Ureter (tissue), 1 donor: ENCODE data around the gene SGPL1. TPM values are rescaled to one million over a fixed set of nuclear protein-coding genes. Genes with fewer than 3 reads are reported as not detected.
"Not testable (repeated sequence)": the region's sequence is repeated elsewhere in the genome, so short reads cannot be mapped to it uniquely, and the experiment has no call there.

ENCODE experiments used
- DNase-seq: peaks from one replicate; pipeline ENCODE4 v3.0.0-alpha.2; 2020; ENCODE audit warnings: low spot score
- total RNA-seq: library from RNA; stranded (reverse); gene quantifications from one replicate; pipeline ENCODE4 v1.2.4, GENCODE V29; 2023
- donor health status: DM: yes; HTN: yes; CAD: no.

SGPL1 gene, protein sequence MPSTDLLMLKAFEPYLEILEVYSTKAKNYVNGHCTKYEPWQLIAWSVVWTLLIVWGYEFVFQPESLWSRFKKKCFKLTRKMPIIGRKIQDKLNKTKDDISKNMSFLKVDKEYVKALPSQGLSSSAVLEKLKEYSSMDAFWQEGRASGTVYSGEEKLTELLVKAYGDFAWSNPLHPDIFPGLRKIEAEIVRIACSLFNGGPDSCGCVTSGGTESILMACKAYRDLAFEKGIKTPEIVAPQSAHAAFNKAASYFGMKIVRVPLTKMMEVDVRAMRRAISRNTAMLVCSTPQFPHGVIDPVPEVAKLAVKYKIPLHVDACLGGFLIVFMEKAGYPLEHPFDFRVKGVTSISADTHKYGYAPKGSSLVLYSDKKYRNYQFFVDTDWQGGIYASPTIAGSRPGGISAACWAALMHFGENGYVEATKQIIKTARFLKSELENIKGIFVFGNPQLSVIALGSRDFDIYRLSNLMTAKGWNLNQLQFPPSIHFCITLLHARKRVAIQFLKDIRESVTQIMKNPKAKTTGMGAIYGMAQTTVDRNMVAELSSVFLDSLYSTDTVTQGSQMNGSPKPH
- 180 TPM for total RNA-seq

DNA sequence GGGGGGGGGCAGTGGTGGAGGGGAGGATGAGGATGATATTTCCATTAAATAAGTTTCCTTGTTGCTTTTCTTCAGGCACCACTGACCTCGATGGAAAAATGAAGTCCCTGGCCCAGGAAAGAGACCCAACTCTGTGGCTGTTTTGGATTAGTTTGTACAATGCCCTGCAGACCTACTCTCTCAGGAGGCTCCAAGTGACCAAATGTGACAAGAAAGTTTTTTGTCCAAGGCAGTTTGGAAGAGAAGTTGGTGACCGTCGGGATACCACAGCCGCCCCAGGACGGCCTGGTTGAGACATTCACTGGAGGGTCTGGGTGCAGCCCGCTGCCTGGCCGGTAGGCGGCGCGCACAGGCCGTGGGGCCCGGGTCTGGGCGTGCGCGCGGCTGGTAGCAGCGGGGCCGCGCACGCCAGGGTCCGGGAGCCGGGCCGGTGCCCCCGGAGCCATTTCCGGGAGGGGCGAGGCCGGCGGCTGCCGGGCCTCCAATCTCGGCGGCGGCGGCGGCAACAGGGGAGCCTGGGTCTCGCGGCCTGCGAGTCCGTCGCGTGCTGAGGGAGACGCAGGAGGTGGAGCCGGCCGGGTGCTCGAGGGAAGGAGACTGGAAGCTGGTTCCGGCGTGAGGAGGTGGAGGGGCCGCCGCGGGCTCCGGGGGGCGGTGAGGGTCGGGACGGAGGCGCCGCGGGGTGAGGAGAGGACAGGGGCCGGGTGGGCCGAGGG, at the start of gene SGPL1:
Gene SGPL1, plus strand, starts transcription at position 445 of the 716 bp plus-strand sequence. CDS start 906 bp downstream, outside the sequence.
- peak; percentile 88 for DNase-seq

DNA sequence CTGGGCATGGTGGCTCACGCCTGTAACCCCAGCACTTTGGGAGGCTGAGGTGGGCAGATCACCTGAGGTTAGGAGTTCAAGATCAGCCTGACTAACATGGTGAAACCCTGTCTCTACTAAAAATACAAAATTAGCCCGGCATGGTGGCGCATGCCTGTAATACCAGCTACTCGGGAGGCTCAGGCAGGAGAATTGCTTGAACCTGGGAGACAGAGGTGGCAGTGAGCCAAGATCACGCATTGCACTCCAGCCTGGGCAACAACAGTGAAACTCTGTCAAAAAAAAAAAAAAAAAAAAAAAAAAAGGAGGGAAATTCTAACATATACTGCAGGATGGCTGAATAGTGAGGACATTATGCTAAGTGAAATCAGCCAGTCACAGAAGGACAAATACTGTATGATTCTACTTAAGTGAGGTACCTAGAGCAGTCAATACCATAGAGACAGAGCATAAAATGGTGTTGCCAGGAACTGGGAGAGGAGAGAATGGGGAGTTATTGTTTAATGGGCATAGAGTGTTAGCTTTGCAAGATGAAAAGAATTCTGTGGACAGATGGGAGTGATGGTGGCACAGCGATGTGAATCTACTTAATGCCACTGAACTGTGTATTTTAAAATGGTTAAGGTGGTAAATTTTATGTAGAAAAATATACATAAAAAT, 47.6 kb upstream of the SGPL1 start:
- not testable (repeated sequence) for DNase-seq

DNA sequence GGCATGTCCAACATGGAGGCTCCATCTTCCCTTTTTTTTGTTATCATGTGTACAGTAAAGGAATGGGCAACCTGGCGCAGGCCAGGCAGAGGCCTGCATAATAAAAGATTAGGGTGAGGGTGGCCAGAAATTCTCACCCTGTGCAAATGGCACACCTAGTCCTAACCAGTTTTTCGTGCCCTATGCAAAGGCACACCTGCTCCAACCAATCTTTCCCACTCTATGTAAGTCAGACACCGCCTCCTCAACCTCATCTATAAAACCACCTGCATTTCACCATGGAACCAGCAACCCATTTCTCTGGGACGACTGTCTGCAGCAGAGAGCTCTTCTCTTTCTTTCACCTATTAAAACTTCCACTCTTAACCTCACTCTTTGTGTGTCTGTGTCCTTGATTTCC, 46.6 kb upstream of the SGPL1 start:
- DNase-seq: no peak

DNA sequence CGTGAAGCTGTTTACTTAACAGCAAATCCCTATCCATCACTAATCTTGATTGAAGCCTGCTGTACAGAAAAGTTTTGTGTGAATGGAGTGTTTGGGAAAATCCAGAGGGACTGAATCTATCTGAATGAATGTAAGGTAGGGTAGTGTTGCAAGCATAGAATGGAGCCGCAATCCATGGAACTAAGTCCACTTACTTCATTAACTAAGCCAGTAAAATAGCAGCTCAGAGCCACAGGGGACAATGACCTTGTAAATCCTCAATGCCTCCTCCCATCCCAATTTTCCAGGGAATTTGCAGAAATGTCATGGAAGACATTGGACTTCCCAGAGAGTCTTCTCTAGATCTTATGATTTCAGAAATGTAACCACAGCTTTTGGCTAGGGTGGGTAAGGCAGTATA, 45.7 kb upstream of the SGPL1 start:
- no peak for DNase-seq

DNA sequence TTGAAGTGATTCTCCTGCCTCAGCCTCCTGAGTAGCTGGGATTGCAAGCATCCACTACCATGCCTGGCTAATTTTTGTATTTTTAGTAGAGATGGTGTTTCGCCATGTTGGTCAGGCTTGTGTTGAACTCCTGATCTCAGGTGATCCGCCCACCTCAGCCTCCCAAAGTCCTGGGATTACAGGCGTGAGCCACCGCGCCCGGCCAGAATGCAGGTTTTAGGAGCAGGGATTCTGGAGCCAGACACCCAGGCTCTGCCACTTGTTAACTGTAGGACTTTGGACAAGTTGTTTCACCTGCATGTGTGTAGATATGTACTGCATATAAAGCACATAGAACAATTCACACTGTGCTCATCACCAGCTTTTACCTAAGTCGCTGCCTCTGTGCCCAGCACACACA, 45.2 kb upstream of the SGPL1 start:
- DNase-seq: peak; percentile 34

DNA sequence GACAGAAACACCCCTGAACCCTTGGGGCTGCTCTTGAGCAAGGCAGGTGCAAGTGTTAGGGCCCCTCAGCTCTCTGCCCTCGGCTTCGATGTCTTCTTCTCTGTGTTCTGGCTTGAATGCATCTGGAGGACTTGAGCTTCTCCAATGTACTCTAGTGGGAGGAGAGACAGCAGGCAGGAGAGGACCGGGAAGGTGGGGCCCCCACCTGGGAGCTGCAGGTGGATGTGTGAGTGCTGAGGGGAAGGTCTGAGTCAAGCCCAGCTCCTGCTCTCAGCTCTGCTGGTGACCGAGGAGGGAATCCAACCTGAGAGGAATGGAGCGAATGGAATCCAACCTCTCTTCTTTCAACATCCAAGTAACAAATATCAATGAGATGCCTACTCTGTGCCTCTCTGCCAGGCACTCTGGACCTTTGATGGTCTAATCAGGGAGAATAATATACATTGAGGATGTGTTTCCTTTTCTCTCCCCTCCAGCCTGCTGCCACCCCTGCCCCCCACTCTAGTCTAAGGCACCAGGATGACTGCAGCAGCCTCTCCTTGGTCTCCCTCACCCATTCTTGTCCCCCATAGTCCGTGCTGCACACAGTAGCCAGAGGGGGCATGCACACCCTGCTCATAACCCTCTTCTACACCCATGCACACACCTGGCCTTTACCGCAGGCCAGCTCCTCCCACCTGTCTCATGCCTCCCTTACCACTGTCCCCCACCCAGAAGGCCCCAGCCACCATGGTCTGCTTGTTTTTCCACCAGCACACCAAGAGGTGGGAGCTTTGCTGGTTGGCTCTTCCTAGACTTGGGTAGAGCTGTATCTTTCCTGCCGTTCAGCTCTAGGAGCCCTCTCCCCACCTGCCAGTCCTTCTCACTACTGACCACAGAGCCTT, 44.2 kb upstream of the SGPL1 start:
- DNase-seq: peak; percentile 29

DNA sequence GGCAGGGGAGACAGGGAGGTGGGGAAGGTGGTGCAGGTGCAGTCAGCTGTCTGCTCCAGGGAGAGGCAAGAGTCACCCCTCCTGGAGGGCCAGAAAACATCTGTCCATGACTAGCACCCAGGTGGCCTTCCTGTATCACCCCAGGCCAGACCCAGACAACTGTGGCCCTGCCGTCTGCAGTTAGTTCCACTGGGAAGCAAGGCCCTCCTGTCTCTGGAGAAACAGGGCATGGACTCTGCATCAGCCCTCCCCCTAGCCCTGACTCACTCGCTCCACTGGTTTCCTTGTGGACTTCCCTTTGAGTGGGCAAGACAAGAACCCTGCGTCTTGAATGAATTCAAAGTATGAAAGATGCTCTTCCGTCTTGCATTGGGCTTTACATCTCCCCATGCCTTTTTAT, 43.1 kb upstream of the SGPL1 start:
- peak; percentile 36 for DNase-seq

DNA sequence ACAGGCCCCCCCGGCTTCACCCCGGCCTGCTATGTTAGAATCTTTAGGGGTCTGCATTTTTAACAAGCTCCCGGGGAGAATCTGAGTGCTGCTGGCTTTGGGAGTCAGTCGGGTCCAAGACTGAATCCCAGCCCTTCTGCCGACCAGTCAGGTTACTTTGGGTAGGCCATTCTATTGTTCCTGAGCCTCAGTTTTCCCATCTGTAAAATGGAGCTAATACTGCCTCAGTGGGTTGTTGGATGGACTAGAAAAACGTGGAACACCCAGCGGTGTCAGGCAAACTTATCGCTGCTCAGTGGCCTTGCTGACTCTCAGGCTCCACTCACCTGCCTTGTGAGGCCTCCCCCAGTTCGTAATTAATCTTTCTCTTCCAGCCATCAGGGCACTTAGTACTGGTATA, 42.3 kb upstream of the SGPL1 start:
- no peak for DNase-seq

DNA sequence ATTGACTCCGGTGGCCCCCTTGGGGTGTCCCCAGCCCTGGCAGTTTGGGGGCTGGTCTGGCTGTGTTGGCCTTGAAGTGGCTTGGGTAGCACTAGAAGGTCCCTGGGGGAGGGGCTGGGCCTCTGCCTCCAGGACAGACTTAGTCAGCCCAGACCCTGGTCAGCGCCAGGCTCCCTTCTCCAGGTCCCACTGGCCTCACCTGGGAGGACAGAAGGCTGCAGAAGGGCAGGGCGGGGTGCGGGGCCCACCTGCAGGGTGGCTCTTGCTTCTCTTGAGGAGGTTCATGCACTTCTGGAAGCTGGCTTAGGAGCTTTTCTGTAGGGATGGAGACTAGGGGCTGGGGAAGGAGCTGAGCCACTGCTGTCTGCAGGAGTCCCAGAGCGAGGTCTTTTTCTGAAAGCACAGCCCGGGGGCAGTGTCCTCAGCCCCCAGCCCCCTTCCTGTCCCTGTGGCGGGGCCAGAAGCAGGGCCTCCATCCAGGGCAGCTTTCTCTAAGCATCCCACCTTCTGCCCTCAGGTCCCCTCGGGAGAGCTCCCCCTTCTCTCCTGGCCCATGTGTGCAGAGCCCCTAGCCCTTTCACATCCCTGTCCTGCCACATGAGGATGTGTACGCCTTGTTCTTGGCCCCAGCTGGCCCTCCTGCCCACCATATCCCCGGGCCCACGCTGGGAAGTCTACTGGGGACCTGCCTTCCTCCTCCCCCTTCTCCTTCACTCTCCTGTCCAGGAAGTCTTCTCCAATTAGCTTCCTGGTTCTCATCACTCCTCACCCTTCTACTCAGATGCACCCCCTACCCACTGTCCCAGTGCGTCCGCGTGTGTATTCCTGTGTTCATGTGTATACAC, 41.6 kb upstream of the SGPL1 start:
- peak; percentile 32 for DNase-seq

DNA sequence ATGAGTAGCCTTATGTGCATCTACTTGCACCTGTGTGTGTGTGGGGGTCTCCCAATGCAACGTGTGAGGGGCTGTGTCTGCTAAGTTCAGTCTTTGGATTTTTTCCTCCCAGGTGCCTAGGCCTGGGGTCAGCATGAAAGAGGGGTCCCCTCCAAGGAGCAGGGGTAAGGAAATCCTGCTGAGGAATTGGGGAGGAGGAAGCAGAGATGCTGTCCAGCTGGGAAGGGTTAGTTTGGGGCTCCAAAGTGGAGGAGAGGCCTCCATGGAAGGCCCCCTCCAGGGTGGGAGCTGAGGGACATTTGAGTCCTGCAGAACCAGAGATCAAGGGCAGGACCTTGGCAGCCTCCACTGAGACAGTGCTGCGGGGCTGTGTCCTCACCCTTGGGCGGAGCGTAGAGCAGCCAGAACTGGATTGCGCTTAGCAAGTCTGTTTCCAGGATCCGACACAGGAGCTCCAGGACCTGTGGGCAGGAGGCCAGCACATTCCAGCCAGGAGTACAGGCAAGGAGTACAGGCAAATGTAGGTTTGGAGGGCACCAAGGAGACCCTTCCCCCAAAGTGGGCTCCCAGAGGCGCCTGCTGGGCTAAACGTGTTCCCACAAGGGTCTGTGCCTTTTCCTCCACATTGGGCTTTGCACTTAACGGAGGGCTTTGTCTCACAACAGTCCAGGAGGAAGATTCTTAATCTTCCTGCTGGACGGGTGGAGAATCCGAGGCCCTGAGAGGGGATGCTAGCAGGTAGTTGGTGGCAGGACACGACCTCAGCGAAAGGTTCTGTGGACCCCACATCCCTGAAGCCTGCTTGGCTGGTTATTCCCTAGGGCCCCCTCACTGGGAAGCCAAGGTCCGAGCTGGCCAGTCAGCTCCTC, 40.7 kb upstream of the SGPL1 start:
- peak; percentile 40 for DNase-seq

DNA sequence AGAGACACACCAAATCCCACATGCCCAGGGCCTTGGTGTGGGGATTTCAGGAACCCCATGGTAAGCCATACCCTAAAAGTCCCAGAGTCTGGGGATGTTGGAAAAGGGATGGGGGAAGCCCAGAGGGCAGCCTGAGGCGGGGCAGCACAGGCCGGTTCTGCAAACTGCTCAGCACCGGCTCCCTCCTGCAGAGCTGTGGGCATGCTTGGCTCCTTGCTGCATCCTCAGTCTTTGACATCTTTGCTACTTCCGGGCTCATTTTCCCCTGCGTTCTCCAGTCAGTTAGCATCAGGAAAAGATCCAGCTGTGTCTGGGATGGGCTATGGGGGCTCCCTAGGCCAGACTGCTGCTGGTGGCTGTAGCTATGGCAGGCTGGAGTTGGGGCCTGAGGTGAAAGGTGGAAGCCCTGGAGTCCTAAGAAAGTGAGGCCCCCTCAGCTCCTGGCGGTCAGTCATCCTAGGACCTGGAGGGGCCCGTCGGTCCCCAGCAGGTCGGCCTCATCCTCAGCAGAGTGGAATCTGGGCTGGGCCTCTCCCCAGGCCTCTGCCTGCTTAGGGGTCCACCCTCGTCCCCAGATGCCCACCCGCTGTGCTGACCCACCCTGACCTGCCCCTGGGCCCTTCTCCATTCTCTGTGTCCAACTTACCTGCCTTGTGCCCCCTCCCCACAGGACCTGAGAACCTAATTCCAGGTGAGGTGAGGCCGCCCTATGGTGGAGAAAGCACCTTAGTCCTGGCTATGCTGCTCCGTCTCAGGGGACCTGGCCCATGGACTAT, 39.9 kb upstream of the SGPL1 start:
- DNase-seq: peak; percentile 37

DNA sequence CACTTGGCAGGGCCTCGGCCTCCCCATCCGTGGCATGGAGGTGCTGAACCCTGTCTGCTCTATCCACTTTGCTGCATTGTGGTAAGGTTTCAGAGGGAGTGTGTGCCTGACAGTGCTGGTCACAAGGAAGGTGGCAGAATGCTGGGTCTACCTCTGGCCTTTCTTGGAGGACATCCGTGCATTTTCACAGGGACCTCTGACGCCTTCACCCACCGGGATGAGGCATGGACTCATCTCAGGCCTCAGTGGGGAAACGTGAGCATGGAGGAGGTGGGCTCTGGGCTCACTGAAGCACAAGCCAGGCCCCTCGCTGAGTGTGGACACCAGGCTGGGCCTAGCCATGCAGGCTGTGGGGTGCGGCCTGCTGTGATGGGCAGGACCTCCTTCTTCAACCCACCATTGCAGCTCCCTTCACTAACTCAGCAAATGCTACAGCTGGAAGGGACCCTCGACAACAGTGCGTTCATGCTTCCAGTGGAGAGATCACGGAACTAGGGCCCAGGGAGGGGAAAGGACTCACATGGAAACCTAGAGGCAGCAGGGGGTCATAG, 39.2 kb upstream of the SGPL1 start:
- no peak for DNase-seq

DNA sequence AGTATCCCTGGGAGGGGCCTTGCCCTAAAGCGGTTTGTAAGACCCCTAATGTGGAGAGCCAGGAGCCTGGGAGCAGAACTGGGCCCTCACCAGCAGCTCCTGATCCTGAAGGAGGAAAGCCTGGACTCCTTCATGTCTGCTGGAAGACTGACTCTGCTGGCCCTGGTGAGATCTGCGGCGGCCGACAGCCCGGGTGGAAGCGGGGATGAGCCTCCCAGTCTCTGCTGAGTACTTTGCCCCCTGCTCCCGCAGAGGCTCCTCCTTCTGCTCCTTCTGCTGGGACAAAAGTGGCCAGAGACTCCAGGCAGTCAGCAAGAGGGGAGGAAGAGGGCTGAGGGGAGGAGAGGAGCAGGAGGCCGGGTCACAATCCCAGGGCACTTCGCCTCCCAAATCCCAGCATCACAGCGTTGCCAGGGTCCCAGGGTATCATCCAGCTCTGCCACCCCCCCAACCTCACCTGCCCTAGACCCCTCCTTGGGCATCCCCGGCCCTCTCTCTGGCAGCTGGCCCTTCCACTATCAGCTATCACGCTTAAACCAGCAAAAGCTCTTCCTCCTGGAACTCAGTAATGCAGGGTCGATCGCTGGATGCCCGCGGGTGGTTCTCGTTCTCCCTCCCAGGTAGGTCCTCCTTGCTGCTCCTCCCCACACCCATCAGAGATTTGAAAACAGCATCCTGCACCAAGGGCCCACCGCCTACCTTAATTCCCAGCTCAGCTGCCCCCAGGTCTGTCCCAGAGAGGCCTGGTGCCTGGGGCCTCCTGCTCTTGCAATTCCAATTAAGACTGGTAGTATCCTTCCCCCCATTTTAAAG, 38.5 kb upstream of the SGPL1 start:
- peak; percentile 38 for DNase-seq

DNA sequence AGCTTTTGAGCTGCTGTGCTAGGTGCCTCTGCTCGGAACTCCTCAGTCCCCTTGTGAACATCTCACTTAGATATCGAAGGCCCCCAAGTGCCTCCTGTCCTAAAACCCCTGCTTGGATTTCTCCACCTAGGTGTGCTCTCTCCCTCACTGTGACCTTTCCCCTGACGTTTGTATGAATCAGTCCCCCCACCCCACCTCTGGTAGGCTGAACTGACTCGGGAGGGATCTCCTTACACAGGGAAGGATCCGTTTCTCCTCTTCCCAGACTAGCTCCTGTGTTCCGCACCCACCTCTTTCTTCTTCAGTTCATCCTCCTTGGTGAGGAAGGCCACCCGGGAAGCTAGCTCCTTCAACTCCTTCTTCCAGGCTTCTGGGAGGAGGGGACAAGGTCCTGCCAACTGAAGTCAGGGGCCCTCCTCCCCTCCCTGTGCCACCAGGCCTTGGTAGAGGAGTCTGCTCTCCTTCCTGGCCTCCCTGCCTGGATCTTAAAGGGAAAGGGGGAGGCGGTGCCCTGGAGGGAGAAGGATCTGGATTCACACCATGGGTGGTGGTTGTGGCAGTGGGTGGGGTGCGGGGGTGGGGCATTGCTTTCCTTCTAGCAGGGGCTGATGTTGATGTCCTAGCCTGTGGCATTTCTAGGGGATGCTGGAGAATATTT, 37.4 kb upstream of the SGPL1 start:
- DNase-seq: peak; percentile 31

DNA sequence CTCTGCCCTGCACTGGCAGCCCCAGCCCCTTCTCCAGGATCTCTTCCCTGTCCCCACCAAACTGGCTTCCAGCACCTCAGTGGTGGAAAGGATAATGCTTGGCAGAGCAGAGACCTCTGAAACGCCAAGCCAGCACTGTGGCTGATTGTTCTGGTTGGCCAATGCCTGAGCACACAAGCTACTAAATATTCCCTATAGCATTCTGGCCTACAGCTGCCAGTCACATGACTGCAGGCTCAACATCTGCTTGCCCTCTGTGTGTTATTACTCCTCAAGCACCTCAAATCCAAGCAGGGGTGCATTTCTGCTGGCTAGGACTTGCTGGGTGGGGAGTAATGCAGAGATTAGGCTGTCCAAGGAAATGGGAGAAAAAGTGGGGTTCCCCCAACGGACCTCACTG, 36.7 kb upstream of the SGPL1 start:
- no peak for DNase-seq

DNA sequence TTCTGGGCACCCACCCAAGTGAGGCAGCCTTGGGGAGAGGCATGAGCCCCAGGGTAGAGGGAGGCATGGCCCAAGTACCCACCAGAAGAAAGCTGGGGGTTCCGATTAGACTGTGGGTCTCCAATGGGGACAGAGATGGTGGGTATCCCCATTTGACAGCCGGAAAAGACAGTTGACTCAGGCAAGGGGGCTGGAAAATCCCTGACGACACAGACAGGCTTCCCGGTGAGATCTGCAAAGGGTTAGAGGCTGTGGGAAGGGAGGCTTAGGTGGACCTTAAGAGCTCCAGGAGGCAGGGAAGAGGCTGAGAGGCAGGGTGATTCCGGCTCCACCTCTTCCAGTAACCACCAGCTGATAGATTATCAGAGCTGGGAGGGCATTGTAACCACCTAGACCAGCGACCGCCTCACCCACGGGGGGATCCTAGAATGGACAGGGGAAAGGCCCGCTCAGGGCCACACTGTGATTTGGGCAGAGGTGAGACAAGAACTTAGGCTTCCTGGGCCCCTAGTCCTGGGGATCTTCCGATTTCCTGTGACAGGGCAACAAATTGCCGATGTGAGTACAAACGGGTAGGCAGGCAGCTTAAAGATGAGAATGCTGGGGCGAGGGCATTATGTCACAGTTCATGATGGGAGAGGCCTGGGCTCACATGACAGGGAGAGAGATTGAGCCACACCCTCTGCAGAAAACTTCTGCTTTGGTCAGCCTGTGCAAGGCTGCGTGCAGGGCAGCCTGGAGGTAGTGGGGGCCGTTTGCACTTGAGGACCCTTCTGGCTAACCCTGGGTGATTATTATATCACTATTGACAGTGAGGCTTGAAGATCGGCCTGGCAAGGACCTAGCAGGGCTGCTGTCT, 36.0 kb upstream of the SGPL1 start:
- no peak for DNase-seq
